Glomerular endothelial cell (primary cell): ENCODE results near the gene ITSN2. TPM values are rescaled to one million over a fixed set of nuclear protein-coding genes. Genes with fewer than 3 reads are reported as not detected.
"Not testable (repeated sequence)": the region's sequence is repeated elsewhere in the genome, so short reads cannot be mapped to it uniquely, and the experiment has no call there.

ENCODE experiments used
- DNase-seq: peaks from one replicate; pipeline ENCODE4 v3.0.0-alpha.2; 2011; ENCODE audit warnings: low read depth, low spot score; ENCODE audit errors: extremely low read depth
- total RNA-seq: library from RNA; depleted of rRNA; stranded (reverse); fragments of >200 nt; gene quantifications from 2 replicates; pipeline ENCODE4 v1.2.3, GENCODE V29; 2015

The ITSN2 gene
- total RNA-seq, 1 donor from 2014 or later, result 36.7 TPM

DNA sequence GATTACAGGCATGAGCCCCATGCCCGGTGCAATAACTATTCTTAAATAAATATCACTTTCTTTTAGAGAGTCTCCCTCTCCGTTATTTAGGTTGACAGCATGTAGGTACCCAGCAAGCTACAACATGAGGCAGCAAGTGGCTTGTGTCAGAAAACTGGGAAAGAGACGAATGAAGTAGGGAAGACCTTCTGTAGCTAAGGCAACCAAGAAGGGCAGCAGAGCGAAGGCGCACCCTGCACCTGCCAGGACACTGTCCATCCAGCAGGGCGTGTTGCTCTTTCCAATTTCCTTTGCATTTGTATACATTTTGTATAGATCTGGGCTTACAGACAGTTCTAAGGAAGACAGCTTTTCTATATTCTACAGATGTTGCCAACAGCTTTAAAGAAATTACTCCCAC, 137.4 kb downstream of the ITSN2 start:
- DNase-seq, result no peak

DNA sequence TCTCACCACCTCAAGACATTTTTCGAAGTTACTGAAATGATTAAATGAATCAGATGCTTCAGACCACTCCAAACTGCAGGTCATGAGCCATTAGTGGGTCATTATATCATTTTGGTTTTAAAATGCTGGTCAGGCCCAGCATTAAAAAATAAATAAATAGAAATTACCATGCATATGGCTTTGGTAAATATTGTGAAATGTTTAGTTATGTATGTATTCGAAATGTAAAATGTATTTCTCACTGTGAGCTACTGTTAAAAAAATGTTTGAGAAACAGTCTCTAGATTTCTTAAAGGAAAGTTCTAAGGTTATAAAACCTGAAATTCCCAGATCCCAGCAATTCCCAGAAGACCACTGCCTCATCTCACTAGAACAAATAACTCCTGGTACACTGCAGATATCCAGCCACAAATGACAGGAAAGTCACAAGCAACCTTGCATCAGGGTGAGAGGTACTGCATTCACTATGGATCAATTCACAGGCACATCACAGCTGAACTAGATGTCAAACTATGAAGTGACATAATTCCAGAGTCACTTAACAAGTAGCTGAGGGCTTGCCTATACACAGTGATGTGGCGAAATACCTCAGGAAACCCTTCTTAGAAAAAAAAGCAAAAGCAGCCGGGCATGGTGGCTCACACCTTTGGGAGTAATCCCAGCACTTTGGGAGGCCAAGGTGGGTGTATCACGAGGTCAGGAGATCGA, 138.8 kb downstream of the ITSN2 start:
- DNase-seq, result no peak

DNA sequence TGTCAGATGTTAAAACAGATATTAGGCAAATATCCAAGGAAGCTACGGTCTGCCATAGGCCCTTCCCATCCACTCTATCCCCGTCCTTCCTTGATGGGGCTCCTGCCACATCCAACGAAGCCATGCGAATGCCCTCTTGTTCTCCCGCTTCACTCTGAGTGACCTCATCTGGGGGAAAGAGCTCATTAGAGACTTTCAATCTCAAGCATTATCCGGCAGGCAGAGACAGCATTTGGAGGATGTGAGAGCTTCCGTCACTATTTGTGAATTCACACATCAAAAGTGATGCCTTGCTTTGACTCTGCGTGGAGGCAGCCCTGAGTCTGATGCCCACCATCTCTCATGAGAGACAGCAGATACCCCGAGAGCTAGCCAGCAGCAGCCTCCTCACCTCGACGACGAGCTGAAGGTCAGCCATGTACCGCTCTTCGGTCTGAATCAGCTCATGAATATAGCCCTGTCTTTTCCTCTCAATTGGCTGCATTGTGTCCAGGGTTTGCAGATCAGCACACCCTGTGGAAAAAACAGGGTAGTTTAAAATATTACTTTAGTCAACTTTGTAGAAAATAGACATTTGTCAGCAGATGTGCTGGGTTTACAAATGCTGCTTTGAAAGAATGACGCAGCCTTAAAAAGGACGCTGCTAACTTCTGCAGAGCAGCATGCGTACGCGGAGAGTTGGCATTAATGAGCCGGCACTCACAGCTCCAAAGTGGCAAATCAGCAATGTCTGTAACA, 139.6 kb downstream of the ITSN2 start:
- DNase-seq, result no peak

DNA sequence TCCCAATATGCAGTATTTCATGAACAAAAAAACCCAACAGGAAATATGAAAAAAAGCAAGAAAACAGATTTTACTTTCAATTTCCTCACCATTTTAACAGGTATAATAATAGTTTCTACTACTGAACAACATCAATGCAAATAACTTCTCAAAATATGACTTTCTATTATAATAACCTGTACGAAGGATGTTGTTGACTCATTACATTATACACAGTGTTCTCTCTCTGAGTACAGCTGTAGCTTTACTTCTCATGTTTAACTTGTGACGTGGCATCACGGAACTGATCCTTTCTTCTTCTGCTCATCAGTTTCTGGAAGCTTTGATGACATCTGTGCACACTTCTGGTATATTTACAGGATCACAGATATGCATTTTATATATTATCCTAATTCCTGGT, 145.5 kb downstream of the ITSN2 start:
- no peak for DNase-seq

DNA sequence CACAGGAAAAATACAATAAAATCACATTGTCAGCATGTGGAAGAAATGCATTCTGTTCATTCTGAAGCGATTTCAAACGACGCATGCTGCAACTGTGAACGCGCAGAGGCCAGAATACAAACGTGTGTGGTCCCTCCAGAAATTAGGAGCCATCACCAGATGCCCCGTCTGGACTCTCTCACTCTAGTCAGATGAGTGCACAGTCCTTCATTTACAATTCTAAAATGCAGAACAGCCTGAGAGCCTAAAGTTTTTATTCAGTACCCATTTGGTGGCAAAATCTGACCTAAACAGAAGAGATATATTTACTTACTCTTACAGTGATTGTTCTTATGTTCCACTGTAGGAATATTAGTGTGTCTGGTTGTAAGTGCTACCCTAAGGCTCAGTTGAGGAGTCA, 148.9 kb downstream of the ITSN2 start:
- DNase-seq, result no peak

DNA sequence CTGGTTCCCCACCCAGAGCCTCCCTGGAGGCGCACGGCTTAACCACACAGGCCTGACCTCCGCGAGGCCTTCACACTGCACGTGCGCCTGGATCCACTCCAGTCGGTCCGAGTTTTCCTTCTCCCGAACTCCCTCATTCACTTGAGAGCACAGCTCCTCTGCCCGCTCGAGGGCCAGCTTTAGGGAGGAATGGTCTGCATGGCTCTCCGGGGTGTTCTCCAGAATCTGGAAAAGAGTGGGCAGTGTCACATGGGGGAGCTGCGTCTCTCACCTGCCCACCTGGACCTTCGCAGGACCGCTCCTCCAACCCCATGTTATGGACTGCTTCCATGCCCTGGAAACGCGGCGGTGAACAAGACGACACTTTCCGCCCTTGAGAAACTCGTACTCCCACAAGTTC, 149.6 kb downstream of the ITSN2 start:
- no peak for DNase-seq

DNA sequence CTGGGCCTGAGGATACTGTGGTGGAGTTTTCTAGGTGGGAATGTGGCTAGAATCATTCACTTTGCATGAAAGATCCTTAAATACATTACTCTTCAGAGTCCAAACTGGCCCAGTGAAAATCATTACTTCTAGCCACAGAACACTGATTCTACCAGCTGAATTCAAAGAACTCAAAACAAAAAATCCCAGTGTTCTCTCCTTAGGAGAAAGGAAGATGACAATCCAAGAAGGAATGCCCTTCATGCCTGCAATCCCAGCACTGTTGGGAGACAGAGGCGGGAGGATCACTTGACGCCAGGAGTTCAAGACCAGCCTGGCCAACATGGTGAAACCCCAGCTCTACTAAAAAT, 150.3 kb downstream of the ITSN2 start:
- no peak for DNase-seq

DNA sequence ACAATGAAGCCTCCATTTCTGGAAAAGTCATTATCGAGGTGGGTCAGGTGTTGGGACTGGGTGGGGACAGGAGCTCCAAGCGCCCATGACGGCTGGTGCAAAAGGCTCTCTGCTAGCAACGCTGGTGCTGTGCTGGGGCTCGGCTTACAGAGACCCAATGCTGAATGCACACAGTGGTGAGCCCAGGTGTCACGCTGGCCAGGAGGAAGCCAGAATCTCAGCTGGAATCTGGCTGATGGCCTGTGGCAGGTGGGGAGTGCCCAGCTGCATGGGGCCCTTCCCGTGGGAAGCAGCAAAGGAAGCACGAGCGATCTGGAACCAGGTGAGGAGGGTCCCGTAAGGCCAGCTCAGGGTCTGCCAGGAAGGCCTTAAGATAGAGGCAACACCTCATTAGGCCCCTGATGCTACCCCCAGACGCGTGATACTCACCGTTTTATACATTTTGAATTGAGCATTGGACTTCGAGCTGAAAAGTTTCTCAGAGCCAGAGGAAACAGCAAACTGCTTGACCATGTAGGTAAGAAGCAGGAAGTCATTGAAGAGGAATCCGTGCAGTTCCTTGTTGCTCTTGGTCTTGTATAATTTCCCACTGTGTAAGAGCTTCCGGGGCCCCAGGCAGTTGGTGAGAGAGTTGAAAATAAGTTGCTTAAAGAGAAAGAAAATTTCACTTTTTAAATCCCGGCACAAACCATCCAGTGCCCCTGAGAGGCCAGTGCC, 150.8 kb downstream of the ITSN2 start:
- no peak for DNase-seq

DNA sequence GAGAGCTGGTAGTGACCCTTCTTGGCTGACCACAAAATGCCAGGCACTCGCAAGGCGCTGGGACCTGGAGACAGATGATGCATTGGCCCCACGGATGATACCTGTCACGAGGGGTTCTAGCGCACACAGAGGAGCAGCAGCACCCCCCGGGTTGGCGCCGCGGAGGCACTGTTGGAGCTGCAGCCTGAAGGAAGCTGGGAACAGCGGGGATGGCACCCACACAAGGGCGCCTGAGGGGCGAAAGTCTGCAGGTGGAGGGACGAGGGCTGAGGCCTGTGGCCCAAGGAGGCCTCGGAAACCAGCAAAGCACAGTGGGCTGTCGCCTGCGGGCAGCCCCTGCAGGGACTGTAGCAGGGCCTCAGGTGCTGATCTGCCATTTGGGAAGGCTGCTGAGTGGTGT, 151.8 kb downstream of the ITSN2 start:
- DNase-seq, result no peak

DNA sequence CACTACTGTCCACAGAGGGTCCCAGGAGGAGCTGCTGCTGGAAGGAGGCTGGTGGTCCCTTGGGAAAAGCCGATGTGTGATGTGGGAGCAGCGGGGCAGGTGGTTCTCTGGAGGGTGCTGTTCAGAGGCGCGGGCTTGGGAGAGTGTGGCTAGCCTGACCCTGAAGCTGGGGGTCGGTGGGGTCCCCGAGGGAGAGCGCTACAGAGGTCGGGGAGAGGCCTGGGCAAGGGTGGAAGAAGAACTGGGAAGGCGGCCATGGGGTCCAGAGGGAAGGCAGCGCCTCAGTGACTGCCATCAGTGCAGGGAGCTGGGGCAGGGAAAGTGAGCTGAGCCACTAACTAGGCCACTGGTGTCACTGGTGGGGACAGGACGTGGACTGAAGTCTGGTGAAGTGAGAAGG, 153.0 kb downstream of the ITSN2 start:
- DNase-seq, result no peak

DNA sequence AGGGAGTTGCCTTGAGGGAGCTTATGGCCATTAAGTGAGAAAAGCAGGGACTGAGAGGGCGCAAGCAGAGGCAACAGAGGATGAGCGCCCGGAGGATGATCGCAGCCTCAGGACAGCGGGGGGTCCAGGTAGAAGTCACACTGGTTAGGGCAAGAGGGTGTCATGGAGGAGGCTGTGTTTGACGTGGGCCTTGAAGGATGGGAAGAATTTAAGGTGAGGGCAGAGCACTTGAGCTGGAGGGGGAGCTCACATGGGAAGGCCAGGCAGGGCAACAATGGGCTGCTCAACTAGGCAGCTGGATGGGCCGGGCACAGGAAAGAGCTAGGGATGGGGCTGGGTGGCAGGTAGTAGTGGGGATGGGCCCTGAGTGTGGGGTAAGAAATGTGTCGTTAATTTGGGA, 153.6 kb downstream of the ITSN2 start:
- no peak for DNase-seq

DNA sequence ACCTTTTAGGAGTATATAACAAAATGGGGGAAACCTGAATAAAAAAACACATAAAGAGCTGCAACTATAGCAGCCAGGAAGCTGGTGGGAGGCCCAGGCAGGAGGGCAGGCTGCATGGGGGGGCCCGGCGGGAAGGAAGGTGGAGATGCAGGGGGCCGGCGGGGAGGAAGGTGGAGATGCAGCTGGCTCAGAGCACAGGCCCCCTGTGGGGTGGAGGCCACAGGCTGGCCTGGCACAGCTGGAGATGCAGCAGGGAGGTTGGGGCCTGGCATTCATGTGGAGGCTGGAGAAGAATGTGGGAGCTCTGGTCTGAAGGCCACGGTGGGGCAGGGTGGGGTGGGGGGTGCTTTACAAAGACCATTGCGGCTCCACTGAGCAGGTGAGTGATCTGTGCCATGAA, 154.1 kb downstream of the ITSN2 start:
- no peak for DNase-seq

DNA sequence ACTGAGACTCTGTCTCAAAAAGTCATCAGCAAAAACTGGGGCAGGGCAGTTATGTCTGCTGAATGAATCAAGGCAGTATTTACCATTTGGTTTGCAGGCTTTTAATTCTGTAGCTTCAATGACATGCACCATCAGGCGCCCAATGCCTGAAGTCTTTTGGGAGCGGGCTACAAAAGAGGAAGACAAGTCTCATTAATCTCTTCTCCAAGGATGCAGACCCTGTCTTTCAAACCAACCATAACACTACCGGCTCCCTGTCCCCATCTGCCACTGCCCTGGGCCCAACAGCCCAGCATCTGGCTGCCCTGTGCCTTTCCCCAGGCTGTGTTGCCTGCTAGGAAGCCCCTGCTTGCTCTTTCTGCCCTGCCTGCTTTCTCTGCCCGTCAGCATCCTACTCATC, 155.2 kb downstream of the ITSN2 start:
- DNase-seq, result no peak

DNA sequence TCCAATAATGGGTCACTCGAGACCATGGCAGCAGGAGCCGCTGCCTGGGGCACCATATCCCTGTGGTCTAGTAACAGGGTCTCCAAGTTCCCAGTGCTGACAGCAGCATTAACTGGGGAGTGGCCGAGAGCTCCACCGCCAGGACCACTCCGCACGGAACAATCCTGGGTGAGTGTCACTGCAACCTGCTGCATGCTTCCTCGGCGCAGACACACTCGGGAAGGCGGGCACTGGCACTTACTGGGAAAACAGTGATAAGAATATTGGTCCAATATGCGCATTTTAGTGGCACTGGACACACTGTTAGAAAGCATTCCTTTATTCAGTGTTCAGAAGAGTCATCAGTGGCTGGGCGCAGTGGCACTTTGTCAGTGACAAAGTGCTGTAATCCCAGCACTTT, 155.8 kb downstream of the ITSN2 start:
- DNase-seq, result no peak

DNA sequence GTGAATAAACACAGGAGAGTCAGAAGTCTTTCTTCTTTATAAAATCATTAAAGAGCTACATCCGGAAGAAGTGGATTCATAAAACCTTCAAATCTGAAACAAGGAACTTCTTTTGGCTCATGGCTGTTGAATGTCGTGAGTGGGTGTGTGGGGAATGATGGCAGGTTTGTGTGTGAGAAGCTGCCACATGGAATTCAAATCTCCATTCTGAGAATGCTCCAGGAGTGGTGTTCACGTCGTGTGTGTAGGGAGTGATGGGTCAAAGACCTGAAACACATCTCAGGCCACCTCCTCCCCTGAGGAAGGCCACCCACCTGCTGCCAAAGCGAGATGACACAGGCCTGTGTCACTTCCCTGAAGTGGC, 156.6 kb downstream of the ITSN2 start:
- no peak for DNase-seq

DNA sequence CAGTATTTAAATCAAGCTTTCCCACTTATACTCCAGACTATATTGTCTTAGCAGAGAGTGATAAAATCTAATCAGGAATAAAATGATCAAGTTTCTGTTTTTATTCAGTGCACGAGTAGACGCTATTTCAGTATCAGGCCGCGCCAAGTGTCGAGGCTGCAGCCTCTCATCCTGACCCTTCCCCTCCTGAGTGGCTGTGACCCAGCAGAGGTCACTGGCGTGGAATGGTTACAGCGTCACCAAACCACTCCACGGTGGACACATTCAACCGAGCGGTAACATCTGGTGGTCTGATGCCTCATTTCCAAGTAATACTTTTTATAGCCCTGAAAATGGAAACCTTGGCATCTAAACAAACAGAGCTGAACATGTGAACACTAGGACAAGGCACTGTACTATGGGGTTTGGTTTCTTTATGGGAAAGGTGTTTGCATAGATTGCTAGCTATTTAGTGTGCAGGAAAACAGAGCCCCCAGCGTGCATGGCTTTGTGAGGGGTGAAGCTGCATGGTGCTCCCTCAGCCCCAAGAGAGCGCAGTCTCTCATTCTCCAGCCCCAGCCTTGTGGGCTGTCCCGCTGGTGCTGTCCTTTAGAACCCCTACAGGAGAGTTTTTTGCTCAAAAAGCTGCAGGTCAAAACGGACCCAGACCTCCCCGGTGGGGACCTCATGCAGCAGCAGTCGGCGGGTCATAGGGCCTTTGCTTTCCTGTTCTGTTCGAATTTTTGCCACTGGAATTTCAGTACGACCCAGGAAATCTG, 157.1 kb downstream of the ITSN2 start:
- no peak for DNase-seq

DNA sequence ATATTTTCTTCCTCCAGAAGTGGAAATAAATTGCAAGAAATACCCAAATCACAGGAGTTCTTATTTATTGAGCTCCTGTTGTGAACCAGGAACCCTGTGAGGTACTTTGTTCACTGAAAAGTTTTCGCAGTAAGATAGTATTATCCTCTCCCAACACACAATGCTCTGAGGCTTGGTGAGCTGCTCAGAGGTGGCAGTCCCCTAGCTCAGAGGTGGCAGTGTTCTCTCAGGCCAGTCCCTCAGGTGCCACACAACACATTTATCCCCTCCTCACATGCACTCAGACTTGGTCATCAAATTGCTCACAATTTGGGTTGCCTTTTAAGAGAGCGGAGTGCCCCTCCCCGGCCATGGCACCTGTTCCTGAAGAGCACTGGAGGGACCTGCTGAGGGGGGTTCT, 159.5 kb downstream of the ITSN2 start:
- no peak for DNase-seq

DNA sequence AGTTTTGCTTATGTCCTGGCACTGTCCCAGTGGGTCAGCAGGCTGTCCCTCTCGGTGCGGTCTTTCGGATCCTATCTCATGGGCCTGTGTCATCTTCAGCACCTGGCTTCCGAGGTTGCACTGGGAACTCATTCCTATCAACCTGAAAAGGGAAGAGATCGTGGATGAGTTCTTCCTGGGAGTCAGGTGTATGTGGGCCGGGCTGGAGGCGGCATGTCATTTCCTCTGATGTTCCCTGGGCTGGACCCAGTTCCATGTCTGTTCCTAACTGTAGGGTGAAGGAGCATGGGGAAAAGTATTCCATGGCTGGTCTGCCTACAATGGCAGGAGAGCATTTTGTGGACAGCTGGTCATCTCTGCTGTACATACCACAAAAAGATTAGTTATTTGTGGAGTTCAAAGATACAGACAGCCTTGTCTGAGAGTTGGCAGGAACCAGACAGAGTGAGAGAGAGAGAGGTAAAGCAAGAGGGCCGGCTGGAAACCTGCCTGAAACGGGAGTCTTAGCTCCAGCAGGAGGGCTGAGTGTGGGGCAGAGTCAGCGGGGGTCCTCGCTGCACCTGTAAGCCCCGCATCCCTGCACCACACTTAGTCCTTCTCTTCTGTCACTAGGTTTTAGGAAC, 160.3 kb downstream of the ITSN2 start:
- no peak for DNase-seq

DNA sequence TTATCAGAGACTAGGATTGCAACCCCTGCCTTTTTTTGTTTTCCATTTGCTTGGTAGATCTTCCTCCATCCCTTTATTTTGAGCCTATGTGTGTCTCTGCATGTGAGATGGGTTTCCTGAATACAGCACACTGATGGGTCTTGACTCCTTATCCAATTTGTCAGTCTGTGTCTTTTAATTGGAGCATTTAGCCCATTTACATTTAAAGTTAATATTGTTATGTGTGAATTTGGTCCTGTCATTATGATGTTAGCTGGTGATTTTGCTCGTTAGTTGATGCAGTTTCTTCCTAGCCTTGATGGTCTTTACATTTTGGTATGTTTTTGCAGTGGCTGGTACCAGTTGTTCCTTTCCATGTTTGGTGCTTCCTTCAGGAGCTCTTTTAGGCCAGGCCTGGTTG, 163.1 kb downstream of the ITSN2 start:
- not testable (repeated sequence) for DNase-seq

DNA sequence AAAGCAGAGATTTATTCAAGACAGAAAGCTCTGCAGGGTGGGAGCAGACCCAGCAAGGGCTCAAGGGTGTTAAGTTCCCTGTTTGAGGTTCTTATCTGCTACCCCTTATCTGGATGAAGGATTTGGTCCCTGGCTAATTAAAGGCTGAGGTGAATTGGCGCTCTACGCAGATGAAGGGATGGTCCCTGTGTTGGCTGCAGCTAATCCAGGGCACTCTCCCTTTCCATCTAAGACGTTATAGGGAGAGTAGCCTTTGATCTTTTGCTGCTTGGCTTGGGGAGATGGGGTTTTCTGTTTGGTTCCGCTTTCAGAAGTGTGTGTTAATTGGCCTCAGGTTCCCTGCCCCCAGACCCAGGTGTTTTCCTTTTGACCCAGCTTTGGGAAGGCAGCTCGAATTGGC, 168.5 kb downstream of the ITSN2 start:
- no peak for DNase-seq

DNA sequence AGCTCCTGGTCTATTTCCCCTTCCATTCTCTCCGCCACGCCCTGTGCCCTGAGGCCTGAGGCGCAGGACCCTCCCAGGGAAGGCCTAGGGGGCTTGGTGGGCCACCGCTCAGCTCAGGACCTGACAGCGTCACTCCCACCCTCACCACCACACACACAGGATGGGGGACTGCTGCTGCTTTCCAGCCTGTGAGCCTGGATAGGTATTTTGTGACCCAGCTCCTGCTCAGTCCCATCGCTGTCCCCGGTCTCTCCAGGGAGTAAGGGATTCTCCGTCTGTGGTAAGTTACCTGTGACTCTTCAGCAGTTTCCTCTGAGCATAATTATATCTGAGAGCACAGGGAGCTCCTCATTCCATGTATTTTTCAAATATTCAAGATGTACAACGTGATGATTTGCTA, 169.2 kb downstream of the ITSN2 start:
- no peak for DNase-seq
